Measurements from ENCODE around the gene ADAMTS10.
"Not testable (repeated sequence)": the region's sequence is repeated elsewhere in the genome, so short reads cannot be mapped to it uniquely, and the experiment has no call there.

The ADAMTS10 gene

DNA sequence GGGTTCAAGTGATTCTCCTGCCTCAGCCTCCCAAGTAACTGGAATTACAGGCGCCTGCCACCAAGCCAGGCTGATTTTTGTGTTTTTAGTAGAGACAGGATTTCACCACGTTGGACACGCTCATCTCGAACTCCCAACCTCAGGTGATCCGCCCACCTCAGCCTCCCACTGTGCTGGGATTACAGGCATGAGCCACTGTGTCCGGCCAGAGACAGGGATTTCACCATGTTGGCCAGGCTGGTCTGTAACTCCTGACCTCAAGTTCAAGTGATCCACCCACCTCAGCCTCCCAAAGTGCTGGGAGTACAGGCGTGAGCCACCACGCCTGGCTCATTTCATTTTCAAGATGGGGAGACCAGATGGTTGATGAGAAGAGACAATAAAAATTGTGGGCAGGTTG is 45.6 kb downstream of the ADAMTS10 start:
- not testable (repeated sequence) for FAIRE-seq; DNase-seq (ENCODE audit: low spot score)

DNA sequence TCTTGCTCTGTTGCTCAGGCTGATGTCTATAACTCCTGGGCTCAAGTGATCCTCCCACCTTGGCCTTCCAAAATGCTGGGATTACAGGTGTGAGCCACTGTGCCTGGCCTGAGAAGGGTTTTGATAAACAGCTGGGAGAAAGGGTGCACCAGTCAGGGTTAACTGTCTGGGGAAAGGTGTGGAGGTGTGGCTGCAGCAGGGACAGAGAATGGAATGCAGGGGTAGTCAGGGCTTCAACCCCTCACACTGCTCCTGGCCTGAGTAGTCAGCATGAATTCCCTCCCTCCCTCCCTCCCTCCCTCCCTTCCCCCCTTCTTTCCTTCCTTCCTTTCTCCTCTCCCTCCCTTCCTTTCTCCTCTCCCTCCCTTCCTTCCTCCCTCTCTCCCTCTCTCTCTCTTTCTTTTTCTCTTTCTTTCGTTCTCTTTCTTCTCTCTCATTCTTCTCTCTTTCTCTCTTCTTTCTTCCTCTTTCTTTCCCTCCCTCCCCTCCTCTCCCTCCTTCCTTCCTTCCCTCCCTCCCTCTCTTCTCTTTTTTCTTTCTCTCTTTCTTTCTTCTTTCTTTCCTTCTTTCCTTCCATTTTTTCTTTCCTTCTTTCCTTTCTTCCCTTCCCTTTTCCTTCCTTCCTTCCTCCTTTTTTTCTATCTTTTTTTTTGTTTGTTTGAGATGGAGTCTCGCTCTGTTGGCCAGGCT is 49.3 kb downstream of the ADAMTS10 start:
- FAIRE-seq (no peak), DNase-seq (ENCODE audit: low spot score) (no peak)

- DNase-seq (ENCODE audit: low spot score) (no peak), FAIRE-seq (no peak)
These were observed 52.2 kb downstream of the ADAMTS10 start for GRCh38 chr19:8558325-8558724.

DNA sequence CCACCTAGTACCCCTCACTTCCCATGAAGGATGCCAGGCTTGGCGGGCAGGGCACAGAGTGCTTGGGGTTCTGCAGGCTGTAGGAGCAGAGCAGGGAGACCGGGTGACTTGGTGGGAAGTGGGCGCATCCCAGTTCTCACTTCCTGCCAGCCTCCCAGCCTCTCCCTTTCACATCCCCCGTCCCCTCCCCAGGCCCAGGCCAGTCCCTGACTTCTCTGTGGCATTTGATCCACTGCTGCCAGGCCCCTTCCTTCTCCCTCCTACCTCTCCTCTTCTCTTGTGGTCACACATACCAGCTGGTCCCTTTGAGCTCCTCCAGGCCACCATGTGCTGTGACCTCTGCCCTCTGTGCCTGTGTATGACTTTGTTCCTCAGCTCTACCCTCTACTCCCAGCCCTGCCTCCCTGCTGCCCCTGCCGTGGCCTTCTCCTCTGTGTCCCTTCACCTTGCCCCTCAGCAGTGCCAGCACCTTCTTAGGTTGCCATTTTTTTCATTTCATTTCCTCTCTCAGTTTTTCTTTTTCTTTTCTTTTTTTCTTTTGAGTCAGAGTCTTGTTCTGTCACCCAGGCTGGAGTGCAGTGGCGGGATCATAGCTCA is 52.8 kb downstream of the ADAMTS10 start:
- no peak for FAIRE-seq

GRCh38 chr19:8553729-8554128 is 56.8 kb downstream of the ADAMTS10 start:
- DNase-seq (ENCODE audit: low spot score); FAIRE-seq: not testable (repeated sequence)

More for the DNA sequence above, 52.8 kb downstream of the ADAMTS10 start:
- no peak for DNase-seq (ENCODE audit: low spot score)

- FAIRE-seq (no peak), DNase-seq (ENCODE audit: low spot score) (no peak)
These were observed 57.7 kb downstream of the ADAMTS10 start for GRCh38 chr19:8552810-8553209.

DNA sequence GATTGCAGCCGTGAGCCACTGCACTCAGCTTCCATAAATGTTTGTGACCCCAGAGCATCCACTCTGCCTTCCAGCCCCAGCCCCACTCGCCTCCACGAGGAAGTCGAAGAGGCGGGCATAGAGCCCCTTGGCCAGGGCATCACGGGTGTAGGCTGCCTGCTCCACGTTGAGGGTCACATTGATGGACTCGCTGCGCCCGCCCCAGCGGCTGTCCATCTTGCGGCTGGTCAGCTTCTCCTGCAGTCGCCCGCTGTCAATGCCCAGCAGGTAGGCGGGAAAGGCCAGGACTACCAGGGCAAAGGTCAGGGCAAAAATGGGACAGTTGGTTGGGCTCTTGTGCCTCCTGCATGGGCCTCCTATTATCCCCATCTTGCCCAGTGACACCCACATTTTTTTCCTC is 60.4 kb downstream of the ADAMTS10 start:
- DNase-seq (ENCODE audit: low spot score), result no peak
- FAIRE-seq, result no peak

DNA sequence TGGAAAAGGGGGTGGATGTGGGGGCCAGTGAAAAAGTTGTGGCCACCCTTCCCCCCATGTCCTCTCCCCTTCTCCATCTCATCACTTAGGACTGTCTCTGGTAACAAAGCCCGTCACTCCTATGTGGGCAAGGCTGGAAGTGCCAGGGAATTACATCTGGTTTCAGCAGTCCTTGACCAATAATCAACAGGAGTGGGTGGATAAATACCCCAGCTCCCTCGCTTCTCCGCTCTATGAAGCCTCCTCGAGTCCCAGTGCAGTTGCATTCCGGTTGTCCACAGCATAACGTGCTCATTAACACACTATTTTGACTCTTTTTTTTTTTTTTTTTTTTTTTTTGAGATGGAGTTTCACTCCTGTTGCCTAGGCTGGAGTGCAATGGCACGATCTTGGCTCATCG is 64.8 kb downstream of the ADAMTS10 start:
- FAIRE-seq, result no peak
- DNase-seq (ENCODE audit: low spot score), result no peak

DNA sequence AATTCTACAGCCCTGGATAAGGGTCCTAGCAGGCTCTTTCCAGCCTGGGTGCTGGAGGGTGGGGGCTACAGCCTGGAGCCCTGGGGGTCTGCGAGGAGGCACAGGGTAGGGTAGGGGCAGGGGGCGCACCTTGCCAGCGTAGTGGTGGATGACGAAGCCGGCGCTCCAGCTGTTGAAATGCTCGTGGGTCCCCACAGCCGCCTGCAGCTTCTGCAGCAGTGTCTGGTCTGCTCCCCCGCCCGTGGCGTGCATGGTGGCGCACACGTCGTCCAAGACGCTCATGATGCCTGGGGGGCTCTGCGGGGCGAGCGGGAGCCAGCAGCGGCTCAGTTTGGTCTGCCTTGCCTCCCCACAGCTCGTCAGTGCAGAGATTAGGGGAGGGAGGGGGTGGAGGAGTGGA is 66.3 kb downstream of the ADAMTS10 start:
- no peak for DNase-seq (ENCODE audit: low spot score)

DNA sequence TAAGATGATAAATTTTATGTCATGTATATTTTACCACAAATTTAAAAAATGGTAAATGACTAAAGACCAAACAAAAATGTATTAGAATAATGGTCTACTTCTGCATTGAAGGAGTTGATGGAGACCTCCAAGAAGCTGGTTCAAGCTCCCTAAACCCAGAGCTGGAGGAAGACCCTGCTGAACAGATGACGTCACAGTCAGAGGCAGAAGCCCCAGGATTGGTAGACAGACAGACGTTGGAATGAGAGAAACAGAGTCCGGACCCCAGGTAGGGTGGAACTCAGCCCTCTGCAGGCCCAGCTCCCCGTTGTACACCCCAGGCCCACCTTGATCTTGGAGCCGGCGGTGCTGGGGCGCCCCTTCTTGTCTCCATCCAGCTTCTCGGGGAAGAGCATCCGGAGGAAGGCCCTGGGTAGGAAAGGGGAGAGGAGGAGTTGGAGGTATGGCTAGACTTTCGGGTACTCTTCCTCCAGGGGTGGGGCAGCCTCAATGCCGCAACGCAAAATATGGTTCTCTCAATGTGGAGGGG is 70.8 kb downstream of the ADAMTS10 start:
- DNase-seq (ENCODE audit: low spot score) (no peak), FAIRE-seq (no peak)

More for the DNA sequence above, 66.3 kb downstream of the ADAMTS10 start:
- no peak for FAIRE-seq

DNA sequence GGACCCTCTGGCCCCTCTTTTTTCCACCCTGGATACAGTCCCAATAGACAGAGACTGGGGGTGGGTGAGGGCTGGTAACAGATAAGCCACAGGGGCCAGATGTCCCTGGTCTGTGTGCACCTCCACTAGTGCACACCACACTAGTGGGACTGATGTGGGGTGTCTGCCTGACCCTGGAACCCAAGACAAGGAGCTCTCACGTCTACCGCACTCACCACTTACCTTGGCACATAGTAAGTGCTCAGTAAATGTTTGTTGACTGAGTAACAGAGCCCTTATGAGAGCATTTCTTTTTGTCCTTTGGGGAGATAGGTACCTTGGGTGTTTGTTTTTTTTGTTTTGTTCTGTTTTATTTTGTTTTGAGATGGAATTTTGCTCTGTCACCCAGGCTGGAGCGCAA is 73.4 kb downstream of the ADAMTS10 start:
- FAIRE-seq (no peak), DNase-seq (ENCODE audit: low spot score) (no peak)

GRCh38 chr19:8536282-8536681 is 74.2 kb downstream of the ADAMTS10 start:
- no peak for DNase-seq (ENCODE audit: low spot score)
- no peak for FAIRE-seq

DNA sequence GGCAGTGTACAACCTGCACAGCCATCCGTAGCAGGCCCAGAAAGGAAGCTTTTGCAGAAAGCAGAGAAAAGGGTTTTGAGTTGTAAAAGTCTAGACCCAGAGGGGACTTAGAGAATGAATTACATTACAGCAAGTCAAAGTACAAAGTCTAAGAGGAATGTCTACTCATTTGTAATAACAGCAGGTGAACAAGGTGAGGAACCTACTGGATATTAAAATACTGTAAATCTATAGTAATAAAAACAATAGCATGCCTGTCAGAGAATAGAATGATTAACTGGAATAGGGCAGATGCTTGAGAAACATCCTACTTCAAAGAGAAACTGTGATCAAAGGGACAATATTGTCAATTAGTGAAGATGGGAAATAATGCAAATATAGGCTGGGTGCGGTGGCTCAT is 78.3 kb downstream of the ADAMTS10 start:
- no peak for DNase-seq (ENCODE audit: low spot score)
- FAIRE-seq, result no peak

- FAIRE-seq, result no peak
- DNase-seq (ENCODE audit: low spot score), result no peak
These were observed 79.0 kb downstream of the ADAMTS10 start for GRCh38 chr19:8531470-8531869.
